IPS-20b (cell line): ENCODE results near the gene TRPM2.

Experiments used
- H3K27ac ChIP-seq: one replicate; pipeline ENCODE4 v1.5.1; 2013; ENCODE audit warnings: low read length
- H3K27me3 ChIP-seq: 2 replicates; pipeline ENCODE4 v1.6.1; 2013; ENCODE audit warnings: mild to moderate bottlenecking, low read length, inconsistent platforms; ENCODE audit not compliant: insufficient read depth
- H3K36me3 ChIP-seq: 2 replicates; pipeline ENCODE4 v1.6.1; 2013; ENCODE audit warnings: low read depth, mild to moderate bottlenecking, inconsistent platforms, low read length, moderate library complexity; ENCODE audit not compliant: insufficient read depth
- H3K4me1 ChIP-seq: 2 replicates; pipeline ENCODE4 v1.6.1; 2013; ENCODE audit warnings: mild to moderate bottlenecking, control low read depth, inconsistent platforms, low read length, moderate library complexity; ENCODE audit not compliant: insufficient read depth
- H3K4me3 ChIP-seq: 2 replicates; pipeline ENCODE4 v1.5.1; 2013; ENCODE audit warnings: mild to moderate bottlenecking, low read length, inconsistent platforms
- H3K9ac ChIP-seq: 2 replicates; pipeline ENCODE4 v1.6.1; 2013; ENCODE audit warnings: low read depth, mild to moderate bottlenecking, inconsistent platforms, low read length, moderate library complexity
- H3K9me3 ChIP-seq: 2 replicates; pipeline ENCODE4 v1.6.1; 2013; ENCODE audit warnings: mild to moderate bottlenecking, low read depth, low read length, inconsistent platforms; ENCODE audit not compliant: insufficient read depth

Gene TRPM2

DNA sequence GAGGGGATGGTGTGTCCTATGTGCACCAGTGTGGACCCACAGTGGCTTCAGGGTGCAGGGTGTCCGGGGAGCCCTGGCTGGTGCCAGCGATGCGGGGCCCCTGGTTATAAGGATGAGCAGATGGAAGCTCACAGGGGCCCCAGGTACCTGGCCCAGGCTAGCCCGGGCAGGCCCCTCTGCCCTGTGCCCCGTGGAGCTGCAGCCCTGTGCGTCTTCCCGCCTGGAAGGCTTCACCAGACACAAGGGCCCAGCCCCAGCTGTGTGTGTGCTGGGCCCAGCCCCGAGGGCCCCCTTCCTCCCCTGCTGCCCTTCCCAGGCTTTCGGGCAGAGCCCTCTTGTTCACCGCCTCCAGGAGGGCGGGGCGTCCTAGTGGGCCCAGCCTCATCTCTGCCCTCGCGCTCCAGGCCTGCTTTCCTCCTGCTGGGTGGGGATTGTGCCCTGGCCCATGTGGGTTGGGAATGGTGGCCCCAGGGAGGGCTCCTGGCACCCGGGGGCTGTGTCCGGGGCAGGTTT is 37.7 kb upstream of the TRPM2 start:
- H3K27ac ChIP-seq: no peak overlapping the region
- H3K4me1 ChIP-seq: no peaks in the 10 kb centered on the region
- H3K9me3 ChIP-seq: no peaks in the 10 kb centered on the region
- no peak overlapping the region for H3K4me3 ChIP-seq
- no peaks in the 10 kb centered on the region for H3K27me3 ChIP-seq
- peaks cover 17% of the 10 kb centered on the region for H3K36me3 ChIP-seq
- H3K9ac ChIP-seq: no peak overlapping the region

DNA sequence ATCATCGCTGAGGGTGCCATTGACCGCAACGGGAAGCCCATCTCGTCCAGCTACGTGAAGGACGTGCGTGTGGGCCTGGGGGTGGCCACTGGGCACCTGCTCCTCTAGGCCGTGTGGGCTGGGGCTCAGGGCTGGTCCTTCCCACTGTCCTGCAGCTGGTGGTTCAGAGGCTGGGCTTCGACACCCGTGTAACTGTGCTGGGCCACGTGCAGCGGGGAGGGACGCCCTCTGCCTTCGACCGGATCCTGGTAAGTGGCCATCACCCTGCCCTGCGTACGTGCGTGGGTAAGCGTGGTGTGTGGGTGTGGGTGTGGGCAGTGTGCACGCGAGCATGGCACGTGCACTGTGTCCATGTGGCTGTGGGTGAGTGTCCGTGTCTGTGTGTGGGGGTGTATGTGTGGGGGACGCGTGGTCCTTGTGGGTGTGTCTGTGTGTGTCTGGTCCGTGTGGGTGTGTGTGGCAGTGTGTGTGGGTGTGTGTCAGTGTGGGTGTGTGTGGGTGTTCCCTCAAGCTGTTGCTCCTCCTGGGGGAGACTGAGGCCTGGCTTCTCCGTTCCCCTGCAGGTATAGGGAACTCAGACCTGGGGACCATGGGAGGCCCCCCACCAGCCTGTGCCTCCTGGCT is 37.0 kb upstream of the TRPM2 start:
- Histone ChIP-seq H3K36me3 (peaks cover 11% of the 10 kb centered on the region), H3K4me3 (no peak overlapping the region), H3K9ac (no peak overlapping the region), H3K4me1 (no peaks in the 10 kb centered on the region), H3K27me3 (no peaks in the 10 kb centered on the region), H3K9me3 (no peaks in the 10 kb centered on the region), H3K27ac (no peak overlapping the region)

DNA sequence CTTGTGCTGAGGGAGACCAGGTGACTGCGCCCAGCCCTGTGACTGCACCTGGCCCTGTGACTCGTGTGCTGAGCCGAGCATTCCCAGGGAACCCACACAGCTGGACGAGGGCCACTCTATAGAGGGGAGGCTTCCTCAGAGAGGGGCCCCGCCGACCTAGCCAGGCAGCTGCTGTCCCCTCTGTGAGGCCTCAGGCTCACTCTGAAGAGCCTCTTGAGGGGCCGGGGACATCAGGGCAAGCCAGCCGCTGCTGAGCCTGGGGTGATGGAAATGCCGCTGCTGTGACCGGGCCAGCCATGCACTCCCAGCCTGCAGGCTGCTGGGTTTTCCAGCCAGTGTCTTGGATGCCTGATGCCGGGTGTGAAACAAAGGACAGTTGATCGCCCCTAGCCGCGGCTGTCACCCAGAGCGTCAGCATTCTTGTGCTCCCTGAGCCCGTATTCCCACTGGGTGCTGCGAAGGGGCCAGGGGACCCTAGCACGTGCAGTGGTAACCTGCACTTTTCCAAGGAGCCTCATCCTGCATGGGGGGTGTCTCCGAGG is 36.1 kb upstream of the TRPM2 start:
- Histone ChIP-seq H3K4me1 (no peaks in the 10 kb centered on the region), H3K4me3 (no peak overlapping the region), H3K9me3 (no peaks in the 10 kb centered on the region), H3K27me3 (no peaks in the 10 kb centered on the region), H3K9ac (no peak overlapping the region), H3K36me3 (peaks cover 4% of the 10 kb centered on the region; the same call in 1 of the 2 replicates), H3K27ac (no peak overlapping the region)

DNA sequence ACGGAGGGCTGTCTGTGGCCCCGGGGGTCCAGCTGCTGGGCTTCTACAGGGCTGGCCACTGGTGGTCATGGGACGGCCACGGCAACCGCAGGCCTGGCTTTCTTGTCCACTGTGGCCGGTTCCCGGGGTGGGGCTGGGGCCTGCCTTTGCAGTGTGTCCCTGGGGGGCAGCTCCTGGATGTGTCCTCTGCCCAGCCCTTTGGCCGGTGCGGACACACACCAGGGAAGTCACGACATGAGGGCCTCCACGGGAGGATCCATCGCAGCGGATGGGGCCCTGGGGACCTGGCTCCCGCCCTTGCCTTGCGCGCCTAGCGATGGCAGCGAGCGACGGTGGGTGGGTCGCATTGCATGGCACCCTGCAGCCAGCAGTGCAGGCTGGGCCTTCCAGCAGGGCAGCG is 35.5 kb upstream of the TRPM2 start:
- Histone ChIP-seq H3K9me3 (no peaks in the 10 kb centered on the region), H3K27ac (no peak overlapping the region), H3K9ac (no peak overlapping the region), H3K36me3 (peaks cover 4% of the 10 kb centered on the region; the same call in 1 of the 2 replicates), H3K27me3 (no peaks in the 10 kb centered on the region), H3K4me3 (no peak overlapping the region), H3K4me1 (no peaks in the 10 kb centered on the region)

DNA sequence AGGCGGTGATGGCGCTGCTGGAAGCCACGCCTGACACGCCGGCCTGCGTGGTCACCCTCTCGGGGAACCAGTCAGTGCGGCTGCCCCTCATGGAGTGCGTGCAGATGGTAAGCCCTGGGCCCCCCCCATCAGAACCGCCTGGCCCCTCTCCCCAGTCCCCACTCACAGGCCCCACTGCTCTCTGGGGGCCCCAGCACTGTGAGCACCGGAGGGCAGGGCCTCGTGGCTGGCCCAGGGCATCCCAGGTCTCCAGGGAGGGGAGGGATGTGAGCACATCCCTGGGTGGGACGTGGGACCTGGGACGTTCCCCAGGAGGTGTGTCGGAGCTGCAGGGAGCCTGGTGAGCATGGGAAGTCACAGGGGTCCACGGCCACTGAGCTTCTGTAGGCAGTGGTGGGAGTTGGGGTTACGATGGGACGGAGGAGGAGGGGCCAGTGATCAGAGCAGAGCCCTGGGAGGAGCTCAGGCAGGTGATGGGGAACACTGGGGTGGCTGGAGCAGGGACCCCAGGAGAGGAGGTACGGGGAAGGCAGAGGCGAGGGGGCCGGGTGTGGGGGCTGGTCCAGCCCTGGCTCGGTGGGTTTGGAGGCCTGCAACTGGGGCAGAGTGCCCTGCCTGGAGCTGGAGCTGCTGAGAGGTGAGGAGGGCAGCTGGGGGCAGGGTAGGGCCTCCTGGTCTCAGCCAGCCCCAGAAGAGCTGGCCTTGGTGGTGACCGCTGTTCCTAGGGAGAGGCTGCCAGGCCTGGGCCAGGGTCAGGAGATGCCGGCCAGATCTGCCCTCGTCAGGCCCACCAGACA is 34.7 kb upstream of the TRPM2 start:
- no peaks in the 10 kb centered on the region for H3K4me1 ChIP-seq
- no peak overlapping the region for H3K9ac ChIP-seq
- H3K9me3 ChIP-seq: no peaks in the 10 kb centered on the region
- H3K36me3 ChIP-seq: peaks cover 4% of the 10 kb centered on the region; the same call in 1 of the 2 replicates
- H3K27ac ChIP-seq: no peak overlapping the region
- no peaks in the 10 kb centered on the region for H3K27me3 ChIP-seq
- no peak overlapping the region for H3K4me3 ChIP-seq

DNA sequence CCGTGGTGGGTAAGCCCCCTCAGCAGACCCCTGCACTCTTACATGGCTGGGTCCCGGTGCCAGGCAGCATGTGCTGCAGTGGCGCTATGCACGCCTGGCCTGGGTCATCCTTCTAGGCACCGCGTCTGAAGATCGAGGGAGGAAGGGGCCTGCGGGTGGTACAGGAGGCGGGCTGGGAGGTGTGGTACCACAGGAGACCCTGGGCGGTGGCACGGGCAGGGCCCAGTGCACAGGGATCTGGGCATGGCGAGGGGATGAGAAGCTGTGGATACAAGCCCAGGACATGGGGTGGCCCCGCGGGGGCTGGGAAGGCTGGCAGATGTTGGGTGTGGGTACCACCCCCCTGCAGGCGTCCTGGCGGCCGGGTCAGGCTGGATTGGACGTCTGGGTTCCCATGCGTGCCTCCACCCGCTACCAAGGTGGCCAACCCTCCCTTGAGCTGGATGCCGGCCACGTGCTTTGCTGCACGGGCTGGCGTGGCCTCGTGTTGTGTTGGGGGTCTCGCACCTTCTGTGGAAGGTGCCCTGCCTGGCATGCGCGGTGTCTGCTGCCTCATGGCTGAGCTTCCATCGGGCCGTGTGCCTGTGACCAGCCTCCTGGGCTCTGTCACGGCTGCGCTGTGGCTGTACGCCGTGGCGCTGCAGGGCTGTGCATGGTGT is 33.9 kb upstream of the TRPM2 start:
- Histone ChIP-seq H3K27ac (no peak overlapping the region), H3K9ac (no peak overlapping the region), H3K4me3 (no peak overlapping the region), H3K4me1 (no peaks in the 10 kb centered on the region), H3K27me3 (no peaks in the 10 kb centered on the region), H3K36me3 (peaks cover 4% of the 10 kb centered on the region; the same call in 1 of the 2 replicates), H3K9me3 (no peaks in the 10 kb centered on the region)

DNA sequence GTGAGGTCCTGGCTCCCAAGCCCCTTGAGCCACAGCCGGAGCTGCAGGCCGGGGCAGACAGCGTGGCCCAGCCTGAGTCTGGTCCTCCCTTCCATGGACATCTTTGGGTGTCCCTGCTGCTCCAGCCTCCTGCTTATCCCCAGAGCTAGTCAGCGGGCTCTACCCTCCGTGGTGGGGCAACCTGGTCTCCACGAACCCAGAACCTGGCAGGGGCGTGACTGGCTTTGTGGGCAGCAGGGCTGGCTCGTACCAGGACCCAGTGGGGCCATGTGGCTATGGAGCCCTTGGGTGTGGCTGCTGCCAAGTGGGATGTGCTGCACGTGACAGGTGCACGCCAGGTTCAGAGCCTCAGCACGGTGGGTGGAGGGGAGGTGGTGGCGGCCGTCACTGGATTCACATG is 32.6 kb upstream of the TRPM2 start:
- no peak overlapping the region for H3K9ac ChIP-seq
- H3K36me3 ChIP-seq: peaks cover 4% of the 10 kb centered on the region; the same call in 1 of the 2 replicates

DNA sequence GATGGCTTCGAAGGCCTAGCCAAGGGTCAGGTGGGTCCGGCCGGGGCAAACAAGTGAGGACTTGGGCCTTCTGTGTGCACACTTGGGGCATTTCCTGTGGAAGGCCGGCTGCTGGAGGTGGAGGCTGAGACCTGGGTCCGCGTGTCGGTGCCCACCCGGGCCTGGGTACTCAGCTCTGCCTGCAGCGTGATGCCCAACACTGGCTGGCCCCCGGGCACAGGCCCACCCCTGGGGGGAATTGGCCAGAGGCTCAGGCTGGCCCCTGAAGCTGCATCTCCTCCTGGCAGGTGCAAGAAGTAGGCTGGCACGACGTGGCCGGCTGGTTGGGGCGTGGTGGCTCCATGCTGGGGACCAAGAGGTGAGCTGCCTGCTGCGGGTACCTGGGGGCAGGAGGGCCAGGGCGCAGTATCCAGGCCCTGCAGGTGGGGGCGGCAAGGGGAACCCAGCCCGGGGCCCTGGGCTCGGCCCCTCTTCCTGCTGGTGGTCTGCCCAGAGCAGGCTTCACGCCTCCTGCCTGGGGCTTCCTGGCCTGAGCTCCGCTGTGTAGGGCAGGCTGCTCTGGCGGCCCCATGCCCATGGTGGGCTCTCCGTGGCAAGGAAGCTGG is 31.5 kb upstream of the TRPM2 start:
- no peaks in the 10 kb centered on the region for H3K27me3 ChIP-seq
- H3K36me3 ChIP-seq: no peaks in the 10 kb centered on the region; the same call in 1 of the 2 replicates
- no peak overlapping the region for H3K27ac ChIP-seq
- no peaks in the 10 kb centered on the region for H3K4me1 ChIP-seq
- H3K4me3 ChIP-seq: no peak overlapping the region
- H3K9ac ChIP-seq: no peak overlapping the region
- no peaks in the 10 kb centered on the region for H3K9me3 ChIP-seq

More for the DNA sequence above, 32.6 kb upstream of the TRPM2 start:
- Histone ChIP-seq H3K27me3 (no peaks in the 10 kb centered on the region), H3K4me1 (no peaks in the 10 kb centered on the region), H3K4me3 (no peak overlapping the region), H3K27ac (no peak overlapping the region), H3K9me3 (no peaks in the 10 kb centered on the region)

DNA sequence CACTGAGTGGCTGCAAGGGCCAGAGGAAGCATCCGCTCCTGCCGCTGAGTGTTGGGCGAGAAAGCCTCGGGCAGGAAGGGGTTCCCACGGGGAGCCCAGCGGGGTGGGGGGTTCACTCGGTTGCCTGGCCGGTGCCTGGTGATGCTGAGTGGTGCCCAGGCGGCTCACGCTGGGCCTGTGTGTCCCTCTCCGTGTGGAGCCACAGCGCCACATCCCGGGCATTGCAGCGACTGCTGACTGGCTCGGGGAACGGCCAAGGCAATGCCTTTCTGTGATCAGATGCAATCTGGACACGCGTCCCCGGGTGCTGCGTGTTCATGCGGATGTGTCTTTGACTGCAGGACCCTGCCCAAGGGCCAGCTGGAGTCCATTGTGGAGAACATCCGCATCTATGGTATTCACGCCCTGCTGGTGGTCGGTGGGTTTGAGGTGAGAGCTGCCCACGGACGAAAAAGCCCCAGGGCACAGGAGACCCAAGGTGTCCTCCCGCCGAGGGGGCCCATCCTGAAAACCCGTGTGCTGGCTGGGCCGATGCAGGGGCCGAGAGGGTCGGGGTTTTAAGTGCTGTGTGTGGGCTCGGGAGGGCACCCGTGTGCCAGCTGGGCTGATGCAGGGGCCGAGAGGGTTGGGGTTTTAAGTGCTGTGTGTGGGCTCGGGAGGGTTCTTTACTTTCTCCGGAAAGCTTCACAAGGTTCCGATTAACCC is 30.6 kb upstream of the TRPM2 start:
- Histone ChIP-seq H3K4me3 (no peak overlapping the region), H3K4me1 (no peaks in the 10 kb centered on the region), H3K27ac (no peak overlapping the region), H3K9ac (no peak overlapping the region), H3K9me3 (no peaks in the 10 kb centered on the region), H3K27me3 (no peaks in the 10 kb centered on the region), H3K36me3 (no peaks in the 10 kb centered on the region; the same call in 1 of the 2 replicates)

DNA sequence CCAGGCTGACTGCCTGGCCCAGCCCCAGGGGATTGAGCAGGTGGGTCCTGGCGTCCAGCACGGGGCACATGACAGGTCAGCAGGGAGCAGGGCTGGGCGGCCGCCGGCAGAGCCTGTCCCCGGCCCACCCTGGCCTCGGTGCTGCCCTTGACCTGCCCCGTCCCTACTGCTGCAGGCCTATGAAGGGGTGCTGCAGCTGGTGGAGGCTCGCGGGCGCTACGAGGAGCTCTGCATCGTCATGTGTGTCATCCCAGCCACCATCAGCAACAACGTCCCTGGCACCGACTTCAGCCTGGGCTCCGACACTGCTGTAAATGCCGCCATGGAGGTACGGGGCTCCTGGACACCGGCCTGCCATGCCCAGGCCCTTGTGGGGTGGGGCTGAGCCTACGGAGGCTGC is 29.8 kb upstream of the TRPM2 start:
- no peaks in the 10 kb centered on the region for H3K4me1 ChIP-seq
- no peak overlapping the region for H3K9ac ChIP-seq
- no peak overlapping the region for H3K27ac ChIP-seq
- H3K27me3 ChIP-seq: no peaks in the 10 kb centered on the region
- H3K4me3 ChIP-seq: no peak overlapping the region
- H3K9me3 ChIP-seq: no peaks in the 10 kb centered on the region
- H3K36me3 ChIP-seq: no peaks in the 10 kb centered on the region; the same call in 1 of the 2 replicates
